ENCODE results near the gene HSPBP1.

The HSPBP1 gene

DNA sequence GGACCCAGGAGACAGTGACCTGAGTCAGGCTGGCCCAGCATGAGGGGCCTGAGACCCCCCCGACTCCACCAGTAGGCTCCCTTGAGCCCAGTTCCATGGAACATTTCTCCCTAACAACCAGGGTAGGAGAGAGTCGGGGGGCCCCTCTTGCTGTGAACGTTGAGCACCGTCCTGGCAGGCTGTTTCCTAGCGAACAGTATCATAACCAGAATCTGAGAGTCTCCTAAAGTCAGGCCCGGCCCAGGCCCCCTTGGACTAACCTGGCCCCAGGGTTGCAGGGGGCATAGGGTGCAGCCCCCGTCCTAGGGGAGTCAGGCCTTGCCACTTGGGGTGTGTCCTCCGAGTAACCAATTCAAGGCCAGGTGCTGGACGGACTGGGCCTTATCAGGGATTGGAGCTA lies 31.5 kb upstream of the HSPBP1 start:
- no peak for TF ChIP-seq GATA2 (IDR thresholded peaks at IDR 0.05; ENCODE audit: low read depth, low read length)
- no peak for TF ChIP-seq GATA3 (IDR thresholded peaks at IDR 0.05; ENCODE audit: low read depth, low read length)

DNA sequence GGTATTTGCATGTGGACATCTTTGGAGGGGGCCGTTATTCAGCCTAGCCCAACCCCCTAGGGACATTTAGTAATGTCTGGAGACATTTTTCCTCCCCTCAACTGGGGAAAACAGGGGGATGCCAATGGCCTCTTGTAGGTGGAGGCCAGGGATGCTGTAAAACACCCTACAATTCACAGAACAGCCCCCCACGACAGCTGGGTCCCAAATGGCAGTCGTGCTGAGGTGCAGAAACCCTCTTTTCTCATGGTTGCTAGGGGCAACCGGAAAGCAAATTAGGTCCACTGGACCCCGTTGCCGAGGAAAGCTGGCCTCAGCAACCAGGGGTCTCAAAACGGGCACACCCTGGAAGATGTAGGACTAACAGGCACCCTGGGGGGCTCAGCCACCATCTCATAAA lies 30.6 kb upstream of the HSPBP1 start:
- no peak for TF ChIP-seq GATA3 (IDR thresholded peaks at IDR 0.05; ENCODE audit: low read depth, low read length)
- TF ChIP-seq GATA2 (IDR thresholded peaks at IDR 0.05; ENCODE audit: low read depth, low read length), result no peak

- TF ChIP-seq GATA2 (IDR thresholded peaks at IDR 0.05; ENCODE audit: low read depth, low read length) (no peak), GATA3 (IDR thresholded peaks at IDR 0.05; ENCODE audit: low read depth, low read length) (no peak)
Observed at GRCh38 chr19:55309448-55309847, 29.5 kb upstream of the HSPBP1 start.

DNA sequence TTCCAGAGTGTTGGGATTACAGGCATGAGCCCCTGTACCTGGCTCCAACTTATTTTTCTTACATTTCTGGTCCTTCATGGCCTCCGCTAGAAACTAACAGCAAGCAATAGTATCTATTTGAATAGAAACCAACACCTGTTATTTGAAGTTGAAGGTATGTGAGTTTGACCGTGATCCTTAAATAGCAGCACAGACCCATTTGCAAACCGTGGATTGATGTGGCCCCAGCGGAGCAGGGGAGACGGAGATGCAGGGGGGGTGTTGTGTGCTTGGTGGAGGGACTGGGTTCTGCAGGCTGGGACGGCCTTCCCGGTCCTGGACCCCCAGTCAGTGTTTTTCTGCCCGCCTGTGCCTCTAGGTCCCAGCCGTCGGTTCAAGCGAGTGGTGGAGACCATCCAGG lies 28.4 kb upstream of the HSPBP1 start:
- no peak for TF ChIP-seq GATA2 (IDR thresholded peaks at IDR 0.05; ENCODE audit: low read depth, low read length)
- no peak for TF ChIP-seq GATA3 (IDR thresholded peaks at IDR 0.05; ENCODE audit: low read depth, low read length)

DNA sequence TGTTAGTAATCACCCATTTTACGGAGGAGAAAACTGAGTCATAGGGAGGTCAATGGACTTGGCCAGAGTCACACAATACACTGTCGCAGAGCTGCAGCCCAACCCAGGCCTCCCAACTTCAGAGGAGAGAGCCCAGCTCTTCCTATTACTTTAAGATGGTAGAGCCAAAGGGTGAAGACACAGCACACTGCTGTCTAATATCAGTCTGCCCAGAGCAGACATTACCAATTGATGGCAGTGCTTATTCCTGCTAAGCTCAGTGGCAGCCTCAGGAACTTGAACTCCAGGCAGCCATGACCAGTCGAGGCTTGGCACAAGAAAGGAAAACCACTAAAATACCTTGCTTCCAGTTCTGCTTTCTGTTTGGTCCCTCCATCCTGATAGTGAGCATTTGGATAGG lies 26.8 kb upstream of the HSPBP1 start:
- TF ChIP-seq GATA2 (IDR thresholded peaks at IDR 0.05; ENCODE audit: low read depth, low read length) (no peak), GATA3 (IDR thresholded peaks at IDR 0.05; ENCODE audit: low read depth, low read length) (no peak)

DNA sequence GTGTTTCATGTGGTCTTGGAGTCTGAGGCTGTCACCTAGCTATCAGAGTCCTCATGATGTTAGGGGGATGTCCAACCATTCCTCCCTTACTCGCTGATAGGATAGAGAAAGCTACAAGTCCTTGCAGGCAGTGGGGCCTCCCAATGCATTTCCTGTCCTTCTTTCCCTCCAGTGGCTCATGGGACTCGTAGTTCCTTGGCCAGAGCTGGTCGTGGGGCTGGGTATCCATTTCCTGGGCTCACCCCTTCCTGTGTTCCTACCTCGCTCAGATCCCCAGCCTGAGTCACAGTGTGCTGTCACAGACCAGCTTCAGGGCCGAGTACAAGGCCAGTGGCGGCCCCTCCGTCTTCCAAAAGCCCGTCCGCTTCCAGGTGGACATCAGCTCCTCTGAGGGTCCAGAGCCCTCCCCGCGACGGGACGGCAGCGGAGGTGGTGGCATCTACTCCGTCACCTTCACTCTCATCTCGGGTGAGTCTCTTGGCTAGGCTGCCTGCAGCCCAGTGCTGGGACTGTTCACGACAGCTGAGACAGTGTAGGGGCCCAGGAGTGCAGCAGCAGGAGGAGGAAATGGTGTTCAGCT lies 26.2 kb upstream of the HSPBP1 start:
- TF ChIP-seq GATA3 (IDR thresholded peaks at IDR 0.05; ENCODE audit: low read depth, low read length) (no peak), GATA2 (IDR thresholded peaks at IDR 0.05; ENCODE audit: low read depth, low read length) (no peak)

- TF ChIP-seq GATA2 (IDR thresholded peaks at IDR 0.05; ENCODE audit: low read depth, low read length) (no peak), GATA3 (IDR thresholded peaks at IDR 0.05; ENCODE audit: low read depth, low read length) (no peak)
Observed at GRCh38 chr19:55305491-55305890, 25.6 kb upstream of the HSPBP1 start.

DNA sequence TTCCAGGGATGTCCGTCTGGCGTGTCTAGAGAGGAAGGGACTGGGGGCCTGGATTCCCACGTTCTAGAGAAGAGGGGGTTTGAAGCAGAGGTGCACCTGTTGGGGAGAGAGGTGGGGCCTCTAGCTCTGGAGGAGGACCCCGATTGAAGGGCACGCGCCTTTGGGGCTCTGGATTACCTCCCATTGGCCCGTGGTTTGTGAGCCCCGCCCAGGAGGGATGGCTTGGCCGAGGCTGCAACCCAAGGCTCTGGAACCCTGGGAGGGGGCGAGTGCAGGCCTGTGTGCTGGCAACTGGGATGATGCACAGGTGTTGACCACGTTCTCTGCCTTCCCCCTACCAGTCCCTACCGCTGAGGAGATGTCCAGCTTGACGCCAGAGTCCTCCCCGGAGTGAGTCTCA lies 25.1 kb upstream of the HSPBP1 start:
- TF ChIP-seq GATA3 (IDR thresholded peaks at IDR 0.05; ENCODE audit: low read depth, low read length) (no peak), GATA2 (IDR thresholded peaks at IDR 0.05; ENCODE audit: low read depth, low read length) (no peak)

GRCh38 chr19:55304279-55304978 lies 24.5 kb upstream of the HSPBP1 start:
- no peak for TF ChIP-seq GATA2 (IDR thresholded peaks at IDR 0.05; ENCODE audit: low read depth, low read length)
- TF ChIP-seq GATA3 (IDR thresholded peaks at IDR 0.05; ENCODE audit: low read depth, low read length), result no peak

DNA sequence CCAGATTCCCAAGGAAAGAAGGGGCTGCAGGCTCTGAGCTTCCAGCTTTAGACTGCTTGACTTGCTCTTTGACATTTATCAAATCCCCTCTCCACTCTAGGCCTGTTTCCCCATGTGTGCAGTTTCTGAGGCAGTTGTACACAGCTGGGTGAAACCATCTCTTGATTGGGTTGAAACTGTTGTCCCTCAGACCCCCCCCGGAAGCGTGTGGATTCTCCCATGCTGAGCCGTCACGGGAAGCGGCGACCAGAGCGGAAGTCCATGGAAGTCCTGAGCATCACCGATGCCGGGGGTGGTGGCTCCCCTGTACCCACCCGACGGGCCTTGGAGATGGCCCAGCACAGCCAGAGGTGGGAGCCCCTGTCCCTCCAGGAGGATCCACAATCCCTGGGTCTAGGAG lies 23.6 kb upstream of the HSPBP1 start:
- TF ChIP-seq GATA2 (IDR thresholded peaks at IDR 0.05; ENCODE audit: low read depth, low read length) (no peak), GATA3 (IDR thresholded peaks at IDR 0.05; ENCODE audit: low read depth, low read length) (no peak)

DNA sequence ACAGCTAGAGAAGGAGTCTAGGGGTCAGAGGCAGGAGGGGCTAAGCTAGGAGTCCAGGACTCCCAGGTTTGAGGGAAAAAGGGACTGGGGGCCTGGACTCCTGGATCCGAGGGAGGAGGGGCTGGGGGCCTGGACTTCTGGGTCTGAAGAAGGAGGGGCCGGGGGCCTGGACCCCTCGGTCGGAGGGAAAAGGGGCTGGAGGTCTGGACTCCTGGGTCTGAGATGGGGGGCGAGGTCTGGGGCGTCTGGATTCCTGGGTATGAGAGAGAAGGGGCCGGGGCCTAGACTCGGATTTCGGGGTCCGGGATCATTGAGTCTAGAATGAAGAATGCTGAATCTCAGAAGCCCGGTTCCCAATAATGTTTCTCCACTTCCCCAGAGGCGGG lies 22.4 kb upstream of the HSPBP1 start:
- no peak for TF ChIP-seq GATA2 (IDR thresholded peaks at IDR 0.05; ENCODE audit: low read depth, low read length)
- no peak for TF ChIP-seq GATA3 (IDR thresholded peaks at IDR 0.05; ENCODE audit: low read depth, low read length)

GRCh38 chr19:55301459-55302317 lies 21.8 kb upstream of the HSPBP1 start:
- TF ChIP-seq GATA3 (IDR thresholded peaks at IDR 0.05; ENCODE audit: low read depth, low read length), result no peak
- no peak for TF ChIP-seq GATA2 (IDR thresholded peaks at IDR 0.05; ENCODE audit: low read depth, low read length)

DNA sequence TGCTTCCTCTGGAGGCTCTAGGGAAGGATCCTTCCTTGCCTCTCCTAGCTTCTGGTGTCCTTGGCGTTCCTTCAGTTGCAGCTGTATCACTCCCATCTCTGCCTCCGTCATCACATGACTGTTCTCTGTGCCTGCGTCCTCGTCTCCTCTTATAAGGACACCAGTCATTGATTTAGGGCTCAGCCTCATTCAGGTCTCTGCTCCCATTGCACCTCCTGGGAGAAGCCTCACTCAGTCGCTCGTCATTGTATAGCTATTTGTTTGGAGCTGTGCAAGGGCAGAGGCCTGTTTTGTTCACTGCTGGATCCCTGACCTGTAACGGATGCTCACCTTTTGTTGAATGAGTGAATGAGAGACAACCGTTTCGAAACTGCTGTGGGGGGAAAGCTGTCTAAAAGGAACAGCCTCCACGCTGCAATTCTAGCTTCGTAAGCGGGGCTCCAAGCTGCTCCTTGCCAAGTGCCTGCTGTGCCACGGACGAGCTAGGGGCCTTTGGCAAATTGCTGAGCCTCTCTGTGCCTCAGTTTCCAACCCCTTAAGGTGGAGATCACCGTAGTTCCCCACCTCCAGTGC lies 21.1 kb upstream of the HSPBP1 start:
- TF ChIP-seq GATA2 (IDR thresholded peaks at IDR 0.05; ENCODE audit: low read depth, low read length) (no peak), GATA3 (IDR thresholded peaks at IDR 0.05; ENCODE audit: low read depth, low read length) (no peak)

- TF ChIP-seq GATA2 (IDR thresholded peaks at IDR 0.05; ENCODE audit: low read depth, low read length) (no peak), GATA3 (IDR thresholded peaks at IDR 0.05; ENCODE audit: low read depth, low read length) (no peak)
Observed at GRCh38 chr19:55299991-55300390, 20.1 kb upstream of the HSPBP1 start.

Measured in SH-SY5Y (cell line).